RPMI7951 (cell line): Measurements from ENCODE around the gene MOB3B. TPM values are rescaled to one million over a fixed set of nuclear protein-coding genes. Genes with fewer than 3 reads are reported as not detected.
A peak's percentile ranks its signal among the peaks of the same experiment; 100 is the strongest.

Experiments used
- DNase-seq: peaks from one replicate; pipeline ENCODE4 v3.0.0-alpha.2; 2012; ENCODE audit warnings: low read depth
- total RNA-seq: library from RNA; depleted of rRNA; stranded (reverse); fragments of >200 nt; shearing (Covaris generic); gene quantifications from 2 replicates; pipeline ENCODE4 v1.2.3, GENCODE V29; 2014; rRNA removed

The MOB3B gene
- total RNA-seq, 1 experiment from 2014 or later: not detected

DNA sequence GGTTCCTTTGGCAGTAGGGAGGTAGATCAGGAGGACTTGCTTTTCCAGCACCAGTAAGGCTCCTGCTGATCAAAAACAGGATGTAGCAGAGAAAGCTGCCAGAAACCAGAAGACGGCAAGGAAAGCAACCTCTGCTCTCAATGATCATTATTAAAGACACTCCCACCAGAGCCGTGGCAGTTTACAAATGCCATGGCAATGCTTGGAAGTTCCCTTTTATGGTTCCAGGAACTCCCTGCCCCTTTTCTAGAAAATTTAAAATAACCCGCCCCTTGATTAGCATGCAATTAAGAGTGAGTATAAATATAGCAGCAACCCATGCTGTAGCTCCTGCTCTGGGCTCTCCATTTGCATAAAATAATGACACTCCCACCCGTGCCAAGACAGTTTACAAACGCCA lies 248.8 kb downstream of the MOB3B start:
- no peak for DNase-seq

GRCh38 chr9:27280249-27280648 lies 249.4 kb downstream of the MOB3B start:
- no peak for DNase-seq

GRCh38 chr9:27279611-27280010 lies 250.0 kb downstream of the MOB3B start:
- no peak for DNase-seq

DNA sequence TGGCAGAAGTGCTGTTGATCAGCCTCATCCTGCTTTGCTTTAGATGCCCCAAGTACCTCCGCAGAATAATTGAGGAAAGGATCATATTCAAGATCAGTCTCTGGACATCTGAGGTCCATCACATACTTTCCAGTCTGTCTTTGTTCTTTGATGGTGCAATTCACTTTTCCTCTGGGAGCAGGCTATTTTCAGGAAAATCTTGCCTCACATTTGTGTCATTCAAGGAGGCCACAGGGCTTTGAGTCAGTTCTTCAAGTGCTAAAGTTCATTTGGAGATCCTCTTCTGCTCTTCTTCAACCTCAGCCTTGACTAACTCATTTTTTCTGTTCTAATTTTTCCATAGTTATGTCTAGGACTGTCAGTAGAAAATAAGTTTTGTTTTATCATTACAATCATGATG lies 251.2 kb downstream of the MOB3B start:
- no peak for DNase-seq

DNA sequence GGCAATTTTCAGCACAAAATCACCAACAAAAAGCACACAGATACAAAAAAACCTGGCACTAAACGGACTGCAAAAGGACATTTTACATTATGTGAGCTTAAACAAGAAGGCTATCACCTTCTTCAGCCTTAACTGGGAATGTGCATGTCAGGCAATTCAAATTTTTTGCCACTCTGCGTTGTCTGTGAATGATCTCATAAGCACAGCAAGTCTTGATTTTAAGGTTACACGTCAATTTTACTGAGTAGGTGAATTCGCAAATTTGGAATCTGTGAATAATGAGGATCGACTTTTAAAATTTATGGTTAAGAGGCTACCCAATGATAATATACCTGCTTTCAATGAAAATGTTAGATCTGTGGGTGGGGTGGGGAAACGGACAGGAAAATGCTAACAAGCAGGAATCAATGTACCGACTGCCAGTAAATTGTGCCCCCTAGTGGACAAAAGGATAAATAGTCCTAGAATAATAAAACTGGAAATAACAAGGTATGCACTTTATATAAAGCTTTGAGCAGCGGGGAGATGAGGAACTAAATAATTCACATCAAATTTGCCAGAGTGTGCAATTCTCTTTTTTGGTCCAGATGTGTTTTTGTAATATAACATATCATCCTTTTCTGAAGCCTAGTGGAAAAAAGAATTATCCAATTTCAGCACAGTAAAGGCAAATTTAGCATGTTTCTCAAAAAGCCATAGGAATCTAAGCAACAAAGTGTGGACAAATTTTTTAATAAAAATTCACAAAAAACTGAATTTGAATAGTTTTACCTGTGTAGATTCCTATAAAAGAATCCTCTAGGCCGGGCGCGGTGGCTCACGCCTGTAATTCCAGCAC lies 253.2 kb downstream of the MOB3B start:
- DNase-seq: peak; percentile 43

Other genes with a start within 250 kb of the MOB3B start
- not detected in 2 replicates for gene EQTN, start 232.7 kb downstream of the MOB3B start, total RNA-seq
- gene IFNK, start 5.5 kb downstream of the MOB3B start, total RNA-seq: not detected in 2 replicates
- gene C9orf72, start 43.7 kb upstream of the MOB3B start, total RNA-seq: 2.3 and 2.6 TPM in 2 replicates